GM19468 (cell line): ENCODE results near the gene EIF5AL1.
"Not testable (repeated sequence)": the region's sequence is repeated elsewhere in the genome, so short reads cannot be mapped to it uniquely, and the experiment has no call there.

ENCODE experiments used
- ATAC-seq: cut with Tn5 transposase; IDR thresholded peaks from one replicate; pipeline ENCODE4 v1.9.1; 2021; ENCODE audit warnings: mild to moderate bottlenecking, moderate library complexity, moderate number of reproducible peaks; ENCODE audit not compliant: unreplicated experiment; ENCODE audit errors: extremely low read depth

Gene EIF5AL1

DNA sequence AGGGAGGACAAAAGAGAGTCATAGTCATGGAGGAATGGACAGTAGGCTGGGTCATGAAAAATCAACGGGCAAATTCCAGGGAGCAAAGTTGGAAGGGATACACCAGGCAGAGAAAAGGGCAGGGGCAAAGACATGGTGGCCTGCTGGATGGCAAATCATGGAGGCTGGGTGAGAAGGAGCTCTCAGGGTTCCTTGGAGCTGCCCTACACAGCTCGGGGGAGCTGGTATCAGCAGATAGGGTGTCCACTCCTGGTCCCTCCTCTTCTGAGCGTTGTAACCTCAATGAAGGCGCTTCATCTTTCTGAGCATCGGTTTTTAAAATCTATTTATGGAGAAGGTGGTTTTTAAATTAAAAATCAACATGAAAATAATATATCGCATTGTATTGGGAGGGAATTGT, 27.9 kb upstream of the EIF5AL1 start:
- ATAC-seq = no peak

DNA sequence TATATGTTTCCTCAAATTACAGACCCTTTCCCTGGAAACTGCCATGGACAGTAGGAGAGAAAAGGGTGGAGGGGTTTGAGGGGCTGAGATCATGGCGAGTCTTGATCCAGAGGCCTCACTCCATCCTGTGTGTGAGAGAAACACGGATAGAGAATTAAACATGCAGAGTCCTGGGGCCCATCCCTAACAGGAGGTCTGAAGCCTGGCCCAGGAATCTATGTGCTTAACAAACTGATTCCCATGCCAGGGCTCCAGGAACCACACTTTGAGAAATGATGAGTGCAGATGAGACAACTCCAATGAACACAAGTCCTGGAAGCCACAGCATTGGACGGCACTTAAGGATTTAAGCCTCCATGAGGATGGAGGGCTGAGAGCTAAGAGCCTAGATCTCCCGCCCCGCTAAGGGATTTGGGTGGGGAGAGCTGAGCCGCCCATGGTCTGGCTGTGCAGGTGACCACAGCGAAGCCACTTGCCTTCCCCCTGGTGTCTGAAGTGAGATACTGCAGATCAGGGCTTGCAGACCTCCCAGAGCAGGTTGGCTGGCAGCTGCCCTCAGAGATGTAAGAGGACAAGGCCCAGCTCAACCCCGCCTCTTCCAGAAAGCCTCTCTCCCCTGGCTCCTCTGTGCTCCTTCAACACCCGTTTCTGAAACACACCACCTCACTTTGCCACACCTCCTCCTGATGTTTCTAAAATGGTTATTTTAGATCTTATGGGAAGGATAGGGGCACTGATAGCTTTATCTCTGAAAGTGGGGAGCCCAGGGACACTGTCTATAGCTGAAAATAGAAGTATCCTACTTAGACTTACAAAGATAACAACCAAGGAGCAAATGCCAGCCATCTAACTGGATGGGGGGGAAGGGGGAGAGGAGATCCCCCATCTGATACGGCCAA, 24.8 kb upstream of the EIF5AL1 start:
- peak; percentile 78 for ATAC-seq

DNA sequence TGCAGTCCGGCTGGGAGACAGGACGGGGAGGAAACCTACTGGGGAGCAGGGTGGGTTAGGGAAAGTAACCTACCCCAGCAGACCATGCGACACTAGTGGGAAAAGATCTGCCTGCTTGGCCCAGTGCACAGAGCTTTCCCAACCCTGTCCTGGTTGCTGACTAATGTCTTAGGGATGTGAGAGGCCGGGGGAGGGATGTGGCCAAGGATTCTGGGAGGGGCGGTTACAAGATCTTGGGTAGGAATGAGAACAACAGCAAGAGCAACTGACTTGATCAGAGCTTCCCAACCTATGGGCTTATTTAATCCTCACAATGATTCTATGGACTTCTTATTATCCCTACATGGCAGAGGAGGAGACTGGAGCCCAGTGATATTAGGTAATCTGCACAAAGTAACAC, 24.0 kb upstream of the EIF5AL1 start:
- ATAC-seq = no peak

DNA sequence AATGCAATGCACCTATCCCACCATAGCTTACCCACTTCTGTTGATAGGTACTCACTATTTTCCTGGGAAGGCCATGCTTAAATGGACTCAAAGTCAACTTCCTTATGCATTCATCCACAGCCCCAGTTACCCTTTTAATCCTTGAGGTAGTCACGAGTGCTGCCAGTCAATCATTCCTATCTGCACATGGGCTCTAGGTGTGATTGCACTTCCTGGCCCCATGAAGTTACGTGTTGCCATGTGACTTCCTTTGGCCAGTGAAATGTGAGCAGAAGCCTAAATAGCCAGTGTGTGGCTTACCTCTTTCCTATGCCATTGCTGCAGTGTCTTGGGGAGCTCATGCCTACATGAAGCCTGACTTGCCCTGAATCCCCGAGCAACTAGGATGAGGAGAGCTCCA, 23.5 kb upstream of the EIF5AL1 start:
- ATAC-seq = no peak

- no peak for ATAC-seq
These were observed 21.8 kb upstream of the EIF5AL1 start for GRCh38 chr10:79490400-79491142.

DNA sequence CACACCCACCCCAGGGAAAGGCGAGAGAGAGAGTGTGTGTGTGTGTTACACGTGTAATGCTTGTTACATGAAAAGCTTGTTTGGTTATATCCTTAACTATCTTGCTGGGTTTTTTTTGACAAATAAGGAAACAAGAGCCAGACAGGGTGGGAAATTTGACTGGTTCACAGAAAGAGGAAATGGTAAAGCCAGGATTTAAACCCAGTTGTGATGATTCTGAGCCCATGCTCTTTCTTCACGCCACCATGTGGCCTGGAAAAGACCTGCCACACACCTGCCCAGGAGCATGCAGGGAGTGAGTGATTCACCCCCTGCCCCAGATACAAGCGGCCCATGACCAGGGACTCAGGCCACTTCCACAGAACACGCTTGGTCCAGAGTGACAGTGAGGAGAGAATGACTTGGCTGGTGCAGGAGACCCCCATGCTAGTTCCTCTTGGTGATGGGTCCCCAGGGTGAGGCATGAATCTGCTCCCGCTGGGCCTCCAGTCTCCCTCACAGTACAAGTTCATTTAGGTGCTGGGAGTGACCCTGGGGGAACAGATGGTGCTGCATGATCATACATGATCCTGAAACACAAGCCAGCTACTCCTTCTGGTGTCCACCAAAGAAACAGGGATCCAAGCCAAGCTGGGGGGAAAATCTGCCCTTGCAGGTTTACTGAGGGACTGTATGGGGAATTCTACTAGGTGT, 21.0 kb upstream of the EIF5AL1 start:
- ATAC-seq = no peak

DNA sequence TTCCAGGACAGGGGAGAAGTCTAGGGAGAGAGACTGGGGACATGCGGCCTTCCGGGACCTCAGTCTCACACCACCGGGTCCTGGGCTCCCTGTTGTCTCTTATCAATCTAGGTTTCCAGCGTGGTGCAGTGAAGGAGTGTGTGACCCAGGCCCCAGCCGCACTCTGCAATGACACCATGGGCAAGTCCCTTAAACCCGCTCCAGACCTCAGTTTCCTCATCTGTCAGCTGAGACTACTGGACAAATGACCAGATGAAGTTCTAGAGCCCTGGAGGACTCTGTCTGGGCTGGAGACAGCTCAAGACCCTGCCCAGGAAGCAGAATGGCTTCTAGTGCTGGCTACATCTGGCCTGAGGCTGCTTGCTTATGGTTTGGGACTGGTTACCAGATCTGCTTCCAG, 20.1 kb upstream of the EIF5AL1 start:
- ATAC-seq = no peak

- no peak for ATAC-seq
These were observed 19.5 kb upstream of the EIF5AL1 start for GRCh38 chr10:79492839-79493238.

DNA sequence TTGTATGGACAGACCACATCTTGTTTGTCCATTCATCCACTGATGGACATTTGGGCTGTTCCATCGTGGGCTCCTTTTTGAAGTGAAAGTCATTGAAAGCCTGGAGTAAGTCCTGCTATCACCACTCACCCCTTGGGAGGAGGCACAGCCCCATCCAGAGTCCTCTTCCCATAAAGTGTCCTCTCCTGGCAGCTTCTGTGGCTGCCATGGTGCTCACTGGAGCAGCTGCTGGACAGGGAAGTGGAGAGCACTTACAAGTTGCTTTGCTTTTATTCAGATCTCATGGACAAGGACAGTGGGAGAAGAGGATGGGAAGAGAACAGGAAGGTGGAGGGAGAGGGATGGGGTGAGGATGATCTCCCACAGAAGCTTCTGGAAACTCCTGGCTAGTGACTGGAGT, 18.5 kb upstream of the EIF5AL1 start:
- ATAC-seq = no peak

GRCh38 chr10:79494871-79495705, 17.2 kb upstream of the EIF5AL1 start:
- no peak for ATAC-seq

DNA sequence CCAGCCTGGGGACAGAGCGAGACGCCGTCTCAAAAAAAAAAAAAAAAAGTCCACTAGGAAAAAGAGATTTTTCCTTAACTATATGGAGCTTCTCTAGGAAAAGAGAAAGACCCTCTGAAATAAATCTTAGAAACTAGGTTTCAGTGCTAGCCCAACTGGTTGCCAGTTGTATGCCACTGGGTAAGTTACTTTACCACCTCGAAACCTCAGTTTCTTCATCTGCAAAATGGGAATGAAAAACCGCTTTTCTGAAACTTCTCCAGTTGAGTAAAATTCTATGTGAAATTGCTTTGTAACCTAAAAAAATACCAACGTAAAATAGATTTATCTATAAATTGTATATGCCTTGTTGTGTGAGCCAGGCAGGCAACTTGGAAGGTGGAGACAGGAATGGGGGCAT, 16.5 kb upstream of the EIF5AL1 start:
- ATAC-seq = no peak

- no peak for ATAC-seq
These were observed 15.4 kb upstream of the EIF5AL1 start for GRCh38 chr10:79496896-79497295.

GRCh38 chr10:79498291-79498829, 14.0 kb upstream of the EIF5AL1 start:
- no peak for ATAC-seq

DNA sequence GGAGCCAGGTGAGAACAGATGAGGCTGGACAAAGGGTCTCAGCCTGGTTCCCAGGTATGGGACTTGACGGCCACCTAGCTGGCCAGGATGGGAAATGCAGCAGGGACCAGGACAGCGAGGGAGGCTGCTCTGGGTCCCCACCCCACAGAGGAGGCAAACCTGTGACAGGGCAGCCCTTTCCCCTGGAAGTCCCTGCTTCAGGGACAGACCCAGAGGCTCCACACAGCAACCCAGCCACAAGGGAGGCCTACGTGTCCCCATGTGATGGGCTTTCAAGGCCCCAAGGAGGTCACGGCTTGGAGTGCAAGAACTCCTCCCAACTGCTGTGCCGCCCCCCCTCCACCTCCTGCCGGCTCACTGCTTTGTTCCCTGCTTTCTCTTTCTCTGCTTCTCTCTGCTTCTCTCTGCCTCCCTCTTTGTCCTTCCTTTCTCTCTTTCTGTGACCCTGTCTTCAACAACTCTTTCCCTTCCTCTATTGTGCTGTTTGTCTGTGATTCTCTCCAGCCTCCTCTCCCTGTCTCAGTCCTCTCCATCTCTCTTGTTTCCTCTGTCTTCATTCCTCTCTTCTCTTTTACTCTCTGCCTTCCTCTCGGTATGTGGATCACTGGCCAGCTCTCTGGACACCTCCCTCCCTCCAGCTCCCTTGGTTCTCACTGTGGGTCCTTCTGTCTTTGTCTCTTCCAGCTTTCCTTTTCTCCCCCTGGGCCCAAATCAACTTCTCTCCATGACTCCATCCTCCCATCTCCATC, 9.6 kb upstream of the EIF5AL1 start:
- ATAC-seq = no peak

DNA sequence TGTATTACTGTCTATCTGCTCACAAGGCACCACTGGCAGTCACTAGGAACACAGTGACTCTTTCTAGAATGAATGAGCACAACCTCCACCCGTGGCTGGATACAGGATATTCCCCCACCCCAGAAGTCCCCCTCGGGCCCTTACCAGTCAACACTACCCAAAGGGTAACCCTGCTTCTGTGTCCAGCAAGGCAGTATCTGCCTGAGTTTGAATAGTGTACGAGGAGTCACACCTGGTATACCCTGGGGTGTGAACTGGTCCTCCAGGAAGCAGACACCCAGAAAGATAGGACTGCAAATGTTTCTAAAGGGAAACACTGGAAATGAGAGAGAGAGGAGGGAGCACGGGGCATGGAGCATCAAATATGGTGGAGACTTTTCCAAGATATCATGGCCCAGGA, 8.5 kb upstream of the EIF5AL1 start:
- ATAC-seq = not testable (repeated sequence)

- not testable (repeated sequence) for ATAC-seq
These were observed 7.8 kb upstream of the EIF5AL1 start for GRCh38 chr10:79504483-79504882.

- ATAC-seq = not testable (repeated sequence)
These were observed 7.0 kb upstream of the EIF5AL1 start for GRCh38 chr10:79505328-79505727.

DNA sequence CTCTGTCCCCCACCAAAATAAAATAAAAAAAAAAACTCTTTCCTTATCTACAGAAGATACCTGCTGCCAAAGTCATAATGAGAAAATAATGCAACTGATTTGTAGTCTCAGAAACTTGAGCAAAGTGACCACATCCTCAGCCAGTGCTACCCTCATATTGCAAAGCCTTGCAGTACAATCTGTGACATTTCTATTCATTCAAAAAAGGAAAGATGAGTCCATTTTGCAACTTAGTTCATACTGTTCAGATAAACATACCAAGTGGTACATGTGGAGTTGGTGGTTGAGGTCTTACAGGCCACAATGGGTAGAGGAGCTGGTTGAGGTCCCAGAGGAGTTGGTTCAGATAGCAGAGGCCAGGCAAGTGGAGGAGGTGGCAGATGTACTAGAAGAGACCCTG, 6.5 kb upstream of the EIF5AL1 start:
- no peak for ATAC-seq
